Activated CD4-positive, alpha-beta T cell treated with anti-CD3 and anti-CD28 coated beads for 1 hour (primary cell): ENCODE data around the gene SLC30A9.

Source experiments
- DNase-seq: peaks from one replicate; pipeline ENCODE4 v3.0.0-alpha.2; 2020

The SLC30A9 gene

DNA sequence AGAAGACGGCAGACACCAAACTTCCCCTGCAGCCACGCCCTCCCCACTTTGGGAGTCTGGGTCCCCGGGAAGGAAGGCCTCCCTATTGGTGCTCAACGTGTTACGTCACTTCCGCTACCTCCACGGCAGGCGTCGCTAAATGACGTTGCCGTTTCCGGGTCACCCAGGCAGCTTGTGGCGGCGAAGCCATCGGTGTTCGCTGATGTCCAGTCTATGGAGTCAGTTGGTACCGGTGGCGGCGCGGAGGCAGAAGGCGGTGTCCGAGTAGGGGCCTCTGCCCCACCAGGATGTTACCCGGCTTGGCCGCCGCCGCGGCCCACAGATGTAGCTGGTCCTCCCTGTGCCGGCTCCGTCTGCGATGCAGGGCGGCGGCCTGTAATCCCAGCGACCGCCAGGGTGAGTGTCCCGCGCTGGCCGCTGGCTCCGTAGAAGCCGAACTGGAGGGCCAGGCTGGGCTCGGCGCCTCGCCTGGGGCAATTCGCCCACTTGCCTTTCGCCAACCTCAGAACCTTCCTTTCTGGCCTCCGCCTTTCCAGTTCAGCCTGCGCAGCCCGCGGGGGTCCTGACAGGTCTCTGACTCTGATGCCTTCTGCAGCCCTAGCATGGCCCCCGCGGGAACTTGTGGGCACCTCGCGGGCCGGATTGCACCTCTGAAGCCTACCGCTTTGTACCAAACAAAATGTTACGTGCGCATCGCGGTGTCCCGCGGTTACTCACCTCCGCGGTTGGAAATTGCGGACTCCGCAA is at the start of gene SLC30A9:
SLC30A9 (plus strand) TSS at position 166 of the 747 bp plus-strand sequence; CDS start at position 288, 122 bp downstream.
- peak; percentile 88 for DNase-seq

- no peak for DNase-seq
Observed at GRCh38 chr4:41940834-41941233, 49.5 kb upstream of the SLC30A9 start.

DNA sequence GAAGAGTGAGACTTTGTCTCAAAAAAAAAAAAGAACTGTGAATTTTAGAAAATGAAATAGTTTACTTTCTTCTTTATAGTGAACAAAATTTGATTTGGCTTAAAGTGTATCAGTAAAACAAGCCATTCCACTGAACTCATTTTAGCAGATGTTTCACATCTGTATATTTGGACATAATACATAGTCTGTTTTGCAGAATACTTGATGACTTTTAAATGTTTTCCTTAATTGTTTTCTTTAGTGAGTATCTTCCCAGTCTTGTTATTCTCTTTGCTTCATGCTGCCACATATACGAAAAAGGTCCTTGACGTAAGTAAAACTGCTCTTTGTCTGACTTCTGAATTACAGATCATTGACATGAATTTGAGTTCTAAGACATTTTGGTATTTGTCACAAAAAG is 46.8 kb upstream of the SLC30A9 start:
- DNase-seq = no peak

GRCh38 chr4:41944089-41944488 is 46.2 kb upstream of the SLC30A9 start:
- no peak for DNase-seq

DNA sequence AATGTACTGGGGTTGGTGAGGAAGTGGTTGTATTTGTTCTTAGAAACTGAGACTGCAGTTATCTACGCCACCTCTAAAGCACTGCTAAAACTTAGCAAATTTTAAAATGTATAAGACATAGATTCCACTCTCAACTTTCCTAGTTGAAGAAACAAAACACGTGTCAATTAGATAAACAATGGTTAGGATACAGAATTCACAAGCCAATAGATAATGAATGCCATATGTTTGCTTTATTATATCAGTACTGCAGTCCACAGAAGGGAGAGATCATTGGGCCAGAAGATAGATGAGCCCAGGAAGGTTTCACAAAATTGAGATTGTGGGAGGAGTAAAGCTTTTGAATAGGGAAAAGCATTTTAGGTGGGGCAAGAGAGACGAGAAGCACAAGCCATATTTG is 40.8 kb upstream of the SLC30A9 start:
- no peak for DNase-seq

- DNase-seq = no peak
Observed at GRCh38 chr4:41957634-41958033, 32.7 kb upstream of the SLC30A9 start.

DNA sequence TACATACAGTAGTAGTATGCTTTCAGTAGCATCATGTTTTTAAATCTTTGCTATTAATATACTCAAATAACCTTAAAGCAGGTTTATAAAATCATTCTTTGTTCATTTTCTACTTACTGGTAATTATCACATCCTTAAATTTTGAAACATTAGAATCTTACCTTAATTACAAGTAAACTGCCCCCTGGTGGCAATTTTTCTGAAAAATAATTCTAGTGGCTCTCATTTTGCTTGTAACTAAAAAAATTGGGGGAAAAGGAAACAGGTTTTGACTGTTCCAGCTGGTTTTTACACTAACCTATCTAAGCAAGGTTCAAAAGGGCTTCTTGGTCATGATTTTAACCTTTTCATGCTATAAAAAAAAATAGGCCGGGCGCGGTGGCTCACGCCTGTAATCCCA is 27.2 kb upstream of the SLC30A9 start:
- DNase-seq = no peak

GRCh38 chr4:41964401-41964800 is 25.9 kb upstream of the SLC30A9 start:
- no peak for DNase-seq

- no peak for DNase-seq
Observed at GRCh38 chr4:41967392-41967791, 22.9 kb upstream of the SLC30A9 start.

DNA sequence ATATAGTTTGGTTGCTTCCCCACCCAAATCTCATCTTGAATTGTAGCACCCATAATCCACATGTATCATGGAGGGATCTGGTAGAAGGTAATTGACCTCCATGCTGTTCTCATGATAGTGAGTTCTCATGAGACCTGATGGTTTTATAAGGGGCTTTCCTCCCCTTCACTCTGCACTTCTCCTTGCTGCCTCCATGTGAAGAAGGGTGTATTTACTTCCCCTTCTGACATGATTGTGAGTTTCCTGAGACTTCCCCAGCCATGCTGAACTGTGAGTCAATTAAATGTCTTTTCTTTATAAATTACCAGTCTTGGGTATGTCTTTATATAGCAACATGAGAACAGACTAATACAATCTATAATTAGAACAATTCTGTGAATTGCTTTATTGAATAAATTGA is 20.7 kb upstream of the SLC30A9 start:
- no peak for DNase-seq

- DNase-seq = no peak
Observed at GRCh38 chr4:41975341-41975740, 15.0 kb upstream of the SLC30A9 start.

DNA sequence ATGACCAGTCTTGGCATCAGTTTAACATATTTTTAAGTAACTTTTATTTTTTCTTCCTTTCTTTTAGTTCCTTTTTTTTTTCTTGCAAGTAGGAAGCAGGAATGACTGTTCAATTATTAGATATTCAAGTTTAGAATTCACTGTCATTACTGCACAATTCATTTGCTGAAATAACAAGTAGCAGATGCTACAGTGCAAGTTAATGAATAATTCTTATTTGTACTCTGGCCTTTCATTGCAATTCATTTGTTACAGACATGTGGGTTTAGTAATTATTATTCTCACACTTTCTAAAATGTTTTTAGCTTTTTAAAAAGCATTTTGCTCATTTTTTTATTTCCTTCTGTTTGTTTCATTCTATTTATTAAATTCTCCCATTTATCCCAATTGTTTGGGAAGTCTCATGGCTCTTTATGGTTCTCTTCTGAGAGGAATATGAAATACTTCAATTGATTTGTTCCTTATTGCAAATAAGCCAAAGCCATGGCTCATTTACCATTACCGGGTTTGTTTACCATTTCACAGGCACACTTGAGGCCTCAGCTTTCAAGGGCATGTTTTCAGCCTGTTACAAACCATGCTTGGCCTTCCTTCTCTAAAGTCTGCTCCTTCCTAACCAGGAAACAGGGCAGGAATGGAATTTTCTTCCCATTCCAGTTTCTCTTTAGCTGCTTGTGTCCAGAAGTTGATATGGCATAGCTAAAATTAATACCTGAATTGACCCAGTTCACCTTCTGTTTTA is 13.4 kb upstream of the SLC30A9 start:
- DNase-seq = no peak

GRCh38 chr4:41977709-41978108 is 12.6 kb upstream of the SLC30A9 start:
- no peak for DNase-seq

GRCh38 chr4:41981456-41981855 is 8.9 kb upstream of the SLC30A9 start, which contains the start of gene DCAF4L1:
TSS of gene DCAF4L1 (plus strand) at chr4:41981756. CDS start at chr4:41981793, 37 bp downstream.
- no peak for DNase-seq

- no peak for DNase-seq
Observed at GRCh38 chr4:41982716-41983115, 7.6 kb upstream of the SLC30A9 start.

DNA sequence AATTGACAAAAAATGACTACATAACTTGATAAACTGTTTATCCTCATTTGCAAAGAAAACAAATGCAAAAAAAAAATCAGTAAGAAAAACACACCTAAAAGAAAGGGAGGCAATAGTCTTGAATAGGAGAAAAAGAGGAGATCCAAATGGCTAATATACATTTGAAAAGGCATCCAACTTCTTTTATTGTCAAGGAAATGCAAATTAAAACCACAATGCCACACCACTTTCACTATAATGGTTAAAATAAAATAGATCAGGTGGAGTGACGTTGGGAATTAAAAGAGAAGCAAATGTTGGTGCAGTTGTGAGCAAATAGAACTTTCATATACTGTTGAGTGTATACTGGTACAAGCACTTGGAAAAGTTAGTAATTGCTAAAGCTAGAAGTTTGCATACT is 5.2 kb upstream of the SLC30A9 start:
- DNase-seq = no peak

DNA sequence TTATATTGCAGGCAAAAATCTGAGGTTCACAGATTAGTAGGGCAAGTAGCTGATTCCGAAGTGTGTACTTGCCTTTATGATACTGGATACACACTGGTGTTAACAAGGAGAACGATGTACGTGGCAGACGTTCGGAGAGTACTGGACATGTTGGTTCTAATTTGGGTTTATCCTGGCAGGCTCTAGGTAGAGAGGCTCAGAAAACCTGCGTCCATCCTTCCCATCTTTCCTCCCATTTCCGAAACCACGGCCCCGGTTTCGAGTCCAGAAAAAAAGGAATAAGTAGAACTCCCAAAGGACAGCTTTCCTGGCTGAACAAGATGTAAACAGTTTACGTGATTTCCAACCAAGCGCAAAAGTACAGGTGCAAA is 351 bp upstream of the SLC30A9 start:
- no peak for DNase-seq

DNA sequence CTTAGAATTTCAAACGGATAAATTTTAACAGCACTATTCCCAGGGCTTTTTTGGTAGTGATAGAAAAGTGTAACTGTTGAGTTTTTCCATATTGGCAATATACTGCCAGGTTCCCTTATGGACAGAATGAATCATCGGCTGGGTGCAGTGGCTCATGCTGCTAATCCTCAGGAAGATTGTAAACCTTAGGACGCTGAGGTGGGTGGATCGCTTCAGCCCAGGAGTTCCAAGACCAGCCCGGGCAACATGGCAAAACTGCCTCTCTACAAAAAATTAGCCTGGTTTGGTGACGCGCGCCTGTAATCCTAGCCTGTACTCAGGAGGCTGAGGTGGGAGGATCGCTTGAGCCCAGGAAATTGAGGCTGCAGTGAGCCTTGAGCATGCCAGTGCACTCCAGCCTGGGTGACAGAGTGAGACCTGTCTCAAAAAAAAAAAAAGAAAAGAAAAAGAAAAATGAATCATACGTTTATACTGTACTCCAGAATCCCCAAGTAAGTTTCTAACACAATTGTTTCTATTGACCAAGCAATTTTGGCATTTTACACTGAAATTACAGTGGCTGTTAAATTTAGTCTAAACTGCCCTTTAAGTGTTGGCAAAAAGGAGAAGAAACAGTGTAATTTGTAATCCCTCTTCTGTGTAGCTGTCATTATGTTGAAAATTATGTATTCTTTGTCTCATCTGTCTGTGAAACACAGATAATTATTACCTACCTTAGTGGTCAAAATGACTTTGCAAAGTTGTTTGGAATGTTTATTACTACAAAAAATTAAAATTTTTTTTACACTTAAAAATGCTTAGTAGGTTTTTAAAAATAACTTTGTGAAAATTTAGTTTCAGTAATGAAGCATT is 1.8 kb downstream of the SLC30A9 start:
- DNase-seq = no peak

- no peak for DNase-seq
Observed at GRCh38 chr4:41992967-41993857, 2.9 kb downstream of the SLC30A9 start.

- DNase-seq = no peak
Observed at GRCh38 chr4:41994461-41994985, 4.2 kb downstream of the SLC30A9 start.

- no peak for DNase-seq
Observed at GRCh38 chr4:41998019-41998418, 7.7 kb downstream of the SLC30A9 start.

DNA sequence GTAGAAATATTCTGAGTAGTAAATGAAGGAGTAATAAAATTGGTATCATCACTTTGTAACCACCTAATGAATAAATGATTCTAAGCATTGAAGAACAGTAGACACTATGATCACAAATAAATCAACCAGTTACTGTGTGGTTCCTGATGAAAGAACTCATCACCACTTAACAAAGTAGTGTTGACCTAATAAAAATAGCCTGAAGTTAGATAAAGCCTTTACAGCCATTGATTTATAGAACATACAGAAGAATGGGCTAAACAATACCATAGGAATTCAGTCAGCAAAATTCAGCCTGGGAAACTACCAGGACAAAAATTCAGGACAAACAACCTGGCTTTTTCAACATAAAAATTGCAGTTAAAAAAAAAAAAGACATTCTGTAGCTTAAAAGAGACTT is 9.0 kb downstream of the SLC30A9 start:
- DNase-seq = no peak
